Brain microvascular endothelial cell (primary cell): Measurements from ENCODE around the gene PHF21A.

Source experiments
- DNase-seq: peaks from one replicate; pipeline ENCODE4 v3.0.0-alpha.2; 2020
- H3K27ac ChIP-seq: fragments of 250-450 bp; sonication (Bioruptor Pico); 2 replicates; pipeline ENCODE4 v1.5.1; 2020; ENCODE audit warnings: mild to moderate bottlenecking, moderate library complexity
- H3K27me3 ChIP-seq: fragments of 250-450 bp; sonication (Bioruptor Pico); replicated peaks from 2 replicates; pipeline ENCODE4 v1.5.1; 2020; ENCODE audit warnings: mild to moderate bottlenecking
- H3K36me3 ChIP-seq: fragments of 250-450 bp; sonication (Bioruptor Pico); replicated peaks from 2 replicates; pipeline ENCODE4 v1.5.1; 2020; ENCODE audit warnings: mild to moderate bottlenecking
- H3K4me3 ChIP-seq: 2 replicates; pipeline ENCODE4 v1.5.1; 2011; ENCODE audit warnings: low read depth, mild to moderate bottlenecking, control low read depth, low read length, moderate library complexity
- in situ Hi-C: cut with HindIII; loops from 2 replicates; pipeline ENCODE4 v1.10.0; 2017; ENCODE audit warnings: low sequenced_read_pairs, low pct_ligation_motif_present
- TF ChIP-seq, protein P1 (sequence below): IDR thresholded peaks from 2 replicates; pipeline ENCODE4 v1.5.1; 2011; ENCODE audit warnings: low read depth, mild to moderate bottlenecking, moderate library complexity, low read length, control low read depth, inconsistent platforms; ENCODE audit errors: missing control alignments

PHF21A gene

GRCh38 chr11:46149826-46150225 lies 28.6 kb upstream of the PHF21A start:
- Histone ChIP-seq H3K36me3 (no peaks in the 10 kb centered on the region), H3K4me3 (no peak overlapping the region), H3K27me3 (peaks cover 11% of the 10 kb centered on the region), H3K27ac (no peak overlapping the region)
- no peak for DNase-seq
- in situ Hi-C loops: no loop called here
- TF ChIP-seq, protein P1, sequence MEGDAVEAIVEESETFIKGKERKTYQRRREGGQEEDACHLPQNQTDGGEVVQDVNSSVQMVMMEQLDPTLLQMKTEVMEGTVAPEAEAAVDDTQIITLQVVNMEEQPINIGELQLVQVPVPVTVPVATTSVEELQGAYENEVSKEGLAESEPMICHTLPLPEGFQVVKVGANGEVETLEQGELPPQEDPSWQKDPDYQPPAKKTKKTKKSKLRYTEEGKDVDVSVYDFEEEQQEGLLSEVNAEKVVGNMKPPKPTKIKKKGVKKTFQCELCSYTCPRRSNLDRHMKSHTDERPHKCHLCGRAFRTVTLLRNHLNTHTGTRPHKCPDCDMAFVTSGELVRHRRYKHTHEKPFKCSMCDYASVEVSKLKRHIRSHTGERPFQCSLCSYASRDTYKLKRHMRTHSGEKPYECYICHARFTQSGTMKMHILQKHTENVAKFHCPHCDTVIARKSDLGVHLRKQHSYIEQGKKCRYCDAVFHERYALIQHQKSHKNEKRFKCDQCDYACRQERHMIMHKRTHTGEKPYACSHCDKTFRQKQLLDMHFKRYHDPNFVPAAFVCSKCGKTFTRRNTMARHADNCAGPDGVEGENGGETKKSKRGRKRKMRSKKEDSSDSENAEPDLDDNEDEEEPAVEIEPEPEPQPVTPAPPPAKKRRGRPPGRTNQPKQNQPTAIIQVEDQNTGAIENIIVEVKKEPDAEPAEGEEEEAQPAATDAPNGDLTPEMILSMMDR: no peak

DNA sequence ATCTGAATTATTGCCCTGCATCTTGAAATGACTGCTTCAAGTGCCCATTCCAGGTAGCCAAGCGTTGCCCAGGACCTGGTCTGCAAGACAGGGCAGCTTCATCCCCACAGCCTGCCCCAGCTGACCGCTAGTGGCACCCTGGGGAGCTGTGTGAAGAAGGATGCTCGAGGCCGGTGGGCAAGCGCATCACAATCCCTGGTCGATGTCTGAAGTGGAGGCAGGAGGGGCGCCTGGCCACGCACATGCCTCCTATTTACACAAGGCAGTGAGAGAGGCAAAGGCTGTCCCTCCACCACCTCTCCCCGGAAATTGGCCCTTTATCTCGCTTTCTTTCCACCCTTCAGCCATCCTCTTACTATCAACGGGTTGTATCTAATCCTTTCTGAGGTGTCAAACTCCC lies 28.1 kb upstream of the PHF21A start:
- no peak for DNase-seq
- Histone ChIP-seq H3K27ac (no peak overlapping the region), H3K4me3 (no peak overlapping the region), H3K27me3 (peaks cover 11% of the 10 kb centered on the region), H3K36me3 (no peaks in the 10 kb centered on the region)
- TF ChIP-seq, protein P1: no peak
- in situ Hi-C loops: no loop called here

GRCh38 chr11:46144741-46145140 lies 23.5 kb upstream of the PHF21A start:
- in situ Hi-C loops: no loop called here
- TF ChIP-seq, protein P1: no peak
- H3K27ac ChIP-seq: no peak overlapping the region
- DNase-seq: no peak
- no peaks in the 10 kb centered on the region for H3K36me3 ChIP-seq
- no peak overlapping the region for H3K4me3 ChIP-seq
- peaks cover 9% of the 10 kb centered on the region for H3K27me3 ChIP-seq

- H3K27ac ChIP-seq: no peak overlapping the region
- TF ChIP-seq, protein P1: no peak
- in situ Hi-C loops: no loop called here
- H3K27me3 ChIP-seq: no peaks in the 10 kb centered on the region
- H3K36me3 ChIP-seq: no peaks in the 10 kb centered on the region
- no peak for DNase-seq
- no peak overlapping the region for H3K4me3 ChIP-seq
Measured at GRCh38 chr11:46143049-46143806, 22.0 kb upstream of the PHF21A start.

DNA sequence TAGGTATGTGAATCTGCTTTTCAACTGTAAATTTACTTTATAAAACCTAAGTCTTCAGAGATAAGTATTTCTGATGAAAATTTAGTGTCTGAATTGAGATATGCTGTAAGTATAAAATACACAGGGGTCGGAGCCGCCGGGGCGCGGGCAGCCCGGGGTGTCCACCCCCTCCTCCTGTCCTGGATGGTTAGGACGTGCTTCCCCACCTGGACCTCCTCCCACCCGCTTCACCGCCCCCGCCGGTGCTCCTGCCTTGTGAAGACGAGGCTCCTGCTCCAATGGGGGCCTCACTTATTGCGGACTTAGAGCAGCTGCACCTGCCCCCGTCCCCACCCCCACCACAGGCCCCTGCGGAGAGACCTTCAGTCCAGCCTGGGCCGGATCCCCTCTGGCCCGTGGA lies 21.3 kb upstream of the PHF21A start:
- TF ChIP-seq, protein P1: no peak
- Histone ChIP-seq H3K27ac (no peak overlapping the region), H3K27me3 (no peaks in the 10 kb centered on the region), H3K36me3 (no peaks in the 10 kb centered on the region), H3K4me3 (no peak overlapping the region)
- in situ Hi-C loops: no loop called here
- no peak for DNase-seq

GRCh38 chr11:46141597-46141996 lies 20.3 kb upstream of the PHF21A start:
- H3K27me3 ChIP-seq: no peaks in the 10 kb centered on the region
- H3K36me3 ChIP-seq: no peaks in the 10 kb centered on the region
- no peak for DNase-seq
- TF ChIP-seq, protein P1: no peak
- in situ Hi-C loops: no loop called here
- H3K4me3 ChIP-seq: no peak overlapping the region
- H3K27ac ChIP-seq: no peak overlapping the region
